ENCODE data around the gene TRMT61B.

TRMT61B gene

GRCh38 chr2:28868611-28869010 lies 1.5 kb downstream of the TRMT61B start:
- DNase-seq (ENCODE audit: extremely low read depth in 1 of 2, low read depth in 1 of 2), result no peak

- DNase-seq (ENCODE audit: extremely low read depth in 1 of 2, low read depth in 1 of 2), result no peak
Observed at GRCh38 chr2:28855977-28856376, 14.1 kb downstream of the TRMT61B start.

- no peak for DNase-seq (ENCODE audit: extremely low read depth in 1 of 2, low read depth in 1 of 2)
Observed at GRCh38 chr2:28855193-28855592, 14.9 kb downstream of the TRMT61B start.

GRCh38 chr2:28842042-28842441 lies 28.1 kb downstream of the TRMT61B start:
- DNase-seq (ENCODE audit: extremely low read depth in 1 of 2, low read depth in 1 of 2), result no peak

GRCh38 chr2:28838971-28839370 lies 31.1 kb downstream of the TRMT61B start:
- DNase-seq (ENCODE audit: extremely low read depth in 1 of 2, low read depth in 1 of 2), result no peak

GRCh38 chr2:28835781-28836180 lies 34.3 kb downstream of the TRMT61B start:
- no peak for DNase-seq (ENCODE audit: extremely low read depth in 1 of 2, low read depth in 1 of 2)

GRCh38 chr2:28833740-28834470 lies 36.2 kb downstream of the TRMT61B start:
- DNase-seq (ENCODE audit: extremely low read depth in 1 of 2, low read depth in 1 of 2), result no peak

- DNase-seq (ENCODE audit: extremely low read depth in 1 of 2, low read depth in 1 of 2), result no peak
Observed at GRCh38 chr2:28828382-28828781, 41.7 kb downstream of the TRMT61B start.

- no peak for DNase-seq (ENCODE audit: extremely low read depth in 1 of 2, low read depth in 1 of 2)
Observed at GRCh38 chr2:28824870-28825269, 45.2 kb downstream of the TRMT61B start.

GRCh38 chr2:28824207-28824606 lies 45.9 kb downstream of the TRMT61B start:
- DNase-seq (ENCODE audit: extremely low read depth in 1 of 2, low read depth in 1 of 2), result no peak

- no peak for DNase-seq (ENCODE audit: extremely low read depth in 1 of 2, low read depth in 1 of 2)
Observed at GRCh38 chr2:28822036-28822435, 48.1 kb downstream of the TRMT61B start.

GRCh38 chr2:28821295-28821958 lies 48.7 kb downstream of the TRMT61B start:
- DNase-seq (ENCODE audit: extremely low read depth in 1 of 2, low read depth in 1 of 2), result no peak

- DNase-seq (ENCODE audit: extremely low read depth in 1 of 2, low read depth in 1 of 2), result no peak
Observed at GRCh38 chr2:28818053-28818452, 52.1 kb downstream of the TRMT61B start.

- DNase-seq (ENCODE audit: extremely low read depth in 1 of 2, low read depth in 1 of 2), result peak; percentile 49 to 66
Observed at GRCh38 chr2:28810384-28811285, 59.5 kb downstream of the TRMT61B start, which contains the start of gene SPDYA. TSS of gene SPDYA (plus strand) at chr2:28810834. CDS start at chr2:28816015, 5,181 bp downstream.

GRCh38 chr2:28809927-28810326 lies 60.2 kb downstream of the TRMT61B start:
- no peak for DNase-seq (ENCODE audit: extremely low read depth in 1 of 2, low read depth in 1 of 2)

GRCh38 chr2:28802975-28803429 lies 67.1 kb downstream of the TRMT61B start:
- DNase-seq (ENCODE audit: extremely low read depth in 1 of 2, low read depth in 1 of 2), result no peak

- DNase-seq (ENCODE audit: extremely low read depth in 1 of 2, low read depth in 1 of 2), result no peak
Observed at GRCh38 chr2:28801726-28802125, 68.4 kb downstream of the TRMT61B start.

Measured in activated CD8-positive, alpha-beta memory T cell treated with anti-CD3 and anti-CD28 coated beads for 1 hour (primary cell).